ENCODE measurements around the gene DCP1B. TPM values are rescaled to one million over a fixed set of nuclear protein-coding genes. Genes with fewer than 3 reads are reported as not detected.

The DCP1B gene
- total RNA-seq, 8 experiments from 2014 or later: 12.7 to 24.5 (median 15.6) TPM

- in situ Hi-C loops (cut with MboI; ENCODE audit: low pct_unique_long_range_greater_than_20kb in 2 of 9, low sequenced_read_pairs in 9 of 9, unreplicated experiment in 9 of 9): no loop called here
- H3K27ac ChIP-seq: no peak overlapping the region
- H3K4me1 ChIP-seq (replicated peaks in 1 of 2): no peaks in the 10 kb centered on the region
- ATAC-seq (replicated peaks in 6 of 8): no peak
- H3K4me3 ChIP-seq: no peak overlapping the region
Observed at GRCh38 chr12:1984759-1985158, 19.5 kb downstream of the DCP1B start.

- Histone ChIP-seq H3K27ac (no peak overlapping the region), H3K4me3 (no peak overlapping the region), H3K4me1 (replicated peaks in 1 of 2) (no peaks in the 10 kb centered on the region)
- in situ Hi-C loops (cut with MboI; ENCODE audit: low pct_unique_long_range_greater_than_20kb in 2 of 9, low sequenced_read_pairs in 9 of 9, unreplicated experiment in 9 of 9): no loop called here
- ATAC-seq (replicated peaks in 6 of 8): peak in 3 of 8 experiments; percentile 26 to 63 (median 53)
- WGBS, 10 experiments: 18 to 100% (median 75%) methylated on average over 1 to 2 of the region's 2 CpGs
Observed at GRCh38 chr12:1980282-1980681, 24.0 kb downstream of the DCP1B start.

GRCh38 chr12:1978078-1978862, 26.0 kb downstream of the DCP1B start:
- no peak overlapping the region for H3K27ac ChIP-seq
- WGBS, 10 experiments: 69 to 100% (median 100%) methylated on average over 1 to 4 of the region's 4 CpGs
- H3K4me1 ChIP-seq (replicated peaks in 1 of 2): no peaks in the 10 kb centered on the region
- in situ Hi-C loops (cut with MboI; ENCODE audit: low pct_unique_long_range_greater_than_20kb in 2 of 9, low sequenced_read_pairs in 9 of 9, unreplicated experiment in 9 of 9): no loop called here
- no peak overlapping the region for H3K4me3 ChIP-seq
- no peak for ATAC-seq (replicated peaks in 6 of 8)

GRCh38 chr12:1977588-1977987, 26.7 kb downstream of the DCP1B start:
- in situ Hi-C loops (cut with MboI; ENCODE audit: low pct_unique_long_range_greater_than_20kb in 2 of 9, low sequenced_read_pairs in 9 of 9, unreplicated experiment in 9 of 9): no loop called here
- no peak overlapping the region for H3K27ac ChIP-seq
- 0 to 86% (median 37%) methylated on average over 1 of the region's 1 CpG; no CpG with 5 or more reads in 4 of the 10 experiments for WGBS, 10 experiments
- ATAC-seq (replicated peaks in 6 of 8): no peak
- no peak overlapping the region for H3K4me3 ChIP-seq
- H3K4me1 ChIP-seq (replicated peaks in 1 of 2): no peaks in the 10 kb centered on the region

- 71 to 100% (median 89%) methylated on average over 1 to 6 of the region's 6 CpGs; no CpG with 5 or more reads in 2 of the 10 experiments for WGBS, 10 experiments
- H3K27ac ChIP-seq: no peak overlapping the region
- no peaks in the 10 kb centered on the region for H3K4me1 ChIP-seq (replicated peaks in 1 of 2)
- no peak for ATAC-seq (replicated peaks in 6 of 8)
- in situ Hi-C loops (cut with MboI; ENCODE audit: low pct_unique_long_range_greater_than_20kb in 2 of 9, low sequenced_read_pairs in 9 of 9, unreplicated experiment in 9 of 9): no loop called here
- no peak overlapping the region for H3K4me3 ChIP-seq
Observed at GRCh38 chr12:1977109-1977508, 27.1 kb downstream of the DCP1B start.

GRCh38 chr12:1974812-1975211, 29.4 kb downstream of the DCP1B start:
- in situ Hi-C loops (cut with MboI; ENCODE audit: low pct_unique_long_range_greater_than_20kb in 2 of 9, low sequenced_read_pairs in 9 of 9, unreplicated experiment in 9 of 9): no loop called here
- Histone ChIP-seq H3K4me3 (no peak overlapping the region), H3K27ac (no peak overlapping the region), H3K4me1 (replicated peaks in 1 of 2) (no peaks in the 10 kb centered on the region)
- peak in 1 of 8 experiments; percentile 26 for ATAC-seq (replicated peaks in 6 of 8)
- 0 to 100% (median 89%) methylated on average over 1 of the region's 1 CpG; no CpG with 5 or more reads in 1 of the 10 experiments for WGBS, 10 experiments

GRCh38 chr12:1972856-1973317, 31.4 kb downstream of the DCP1B start:
- no peak overlapping the region for H3K27ac ChIP-seq
- no peak overlapping the region for H3K4me3 ChIP-seq
- 31 to 92% (median 80%) methylated on average over 1 to 9 of the region's 9 CpGs; no CpG with 5 or more reads in 2 of the 10 experiments for WGBS, 10 experiments

GRCh38 chr12:1972260-1972659, 32.0 kb downstream of the DCP1B start:
- no peaks in the 10 kb centered on the region for H3K4me1 ChIP-seq (replicated peaks in 1 of 2)
- 50 to 100% (median 86%) methylated on average over 1 of the region's 1 CpG; no CpG with 5 or more reads in 2 of the 10 experiments for WGBS, 10 experiments

More at GRCh38 chr12:1972856-1973317, 31.4 kb downstream of the DCP1B start:
- no peaks in the 10 kb centered on the region for H3K4me1 ChIP-seq (replicated peaks in 1 of 2)
- peak in 2 of 8 experiments; percentile 75 to 85 for ATAC-seq (replicated peaks in 6 of 8)
- in situ Hi-C loops (cut with MboI; ENCODE audit: low pct_unique_long_range_greater_than_20kb in 2 of 9, low sequenced_read_pairs in 9 of 9, unreplicated experiment in 9 of 9): no loop called here

GRCh38 chr12:1970331-1970900, 33.8 kb downstream of the DCP1B start:
- H3K4me3 ChIP-seq: no peak overlapping the region
- no peaks in the 10 kb centered on the region for H3K4me1 ChIP-seq (replicated peaks in 1 of 2)
- WGBS, 10 experiments: 80 to 100% (median 92%) methylated on average over 1 to 3 of the region's 3 CpGs
- H3K27ac ChIP-seq: no peak overlapping the region
- in situ Hi-C loops (cut with MboI; ENCODE audit: low pct_unique_long_range_greater_than_20kb in 2 of 9, low sequenced_read_pairs in 9 of 9, unreplicated experiment in 9 of 9): no loop called here
- no peak for ATAC-seq (replicated peaks in 6 of 8)

More at GRCh38 chr12:1972260-1972659, 32.0 kb downstream of the DCP1B start:
- H3K4me3 ChIP-seq: no peak overlapping the region
- H3K27ac ChIP-seq: no peak overlapping the region
- in situ Hi-C loops (cut with MboI; ENCODE audit: low pct_unique_long_range_greater_than_20kb in 2 of 9, low sequenced_read_pairs in 9 of 9, unreplicated experiment in 9 of 9): no loop called here
- ATAC-seq (replicated peaks in 6 of 8): peak in 2 of 8 experiments; percentile 43 to 47

- WGBS, 10 experiments: 60 to 100% (median 82%) methylated on average over 1 to 4 of the region's 4 CpGs
Observed at GRCh38 chr12:1966561-1967226, 37.6 kb downstream of the DCP1B start.

GRCh38 chr12:1965916-1966315, 38.3 kb downstream of the DCP1B start:
- WGBS, 10 experiments: 52 to 100% (median 77%) methylated on average over 1 to 2 of the region's 2 CpGs; no CpG with 5 or more reads in 3 of the 10 experiments
- peak in 1 of 8 experiments; percentile 74 for ATAC-seq (replicated peaks in 6 of 8)
- Histone ChIP-seq H3K4me3 (no peak overlapping the region), H3K4me1 (replicated peaks in 1 of 2) (no peaks in the 10 kb centered on the region), H3K27ac (no peak overlapping the region)
- in situ Hi-C loops (cut with MboI; ENCODE audit: low pct_unique_long_range_greater_than_20kb in 2 of 9, low sequenced_read_pairs in 9 of 9, unreplicated experiment in 9 of 9): no loop called here

More at GRCh38 chr12:1966561-1967226, 37.6 kb downstream of the DCP1B start:
- Histone ChIP-seq H3K4me3 (no peak overlapping the region), H3K27ac (no peak overlapping the region), H3K4me1 (replicated peaks in 1 of 2) (no peaks in the 10 kb centered on the region)
- ATAC-seq (replicated peaks in 6 of 8): peak in 2 of 8 experiments; percentile 41 to 68
- in situ Hi-C loops (cut with MboI; ENCODE audit: low pct_unique_long_range_greater_than_20kb in 2 of 9, low sequenced_read_pairs in 9 of 9, unreplicated experiment in 9 of 9): no loop called here

- no peak for ATAC-seq (replicated peaks in 6 of 8)
- H3K27ac ChIP-seq: no peak overlapping the region
- 60 to 100% (median 90%) methylated on average over 1 to 5 of the region's 5 CpGs; no CpG with 5 or more reads in 1 of the 10 experiments for WGBS, 10 experiments
- no peaks in the 10 kb centered on the region for H3K4me1 ChIP-seq (replicated peaks in 1 of 2)
- no peak overlapping the region for H3K4me3 ChIP-seq
- in situ Hi-C loops (cut with MboI; ENCODE audit: low pct_unique_long_range_greater_than_20kb in 2 of 9, low sequenced_read_pairs in 9 of 9, unreplicated experiment in 9 of 9): no loop called here
Observed at GRCh38 chr12:1962051-1963020, 41.9 kb downstream of the DCP1B start.

Measured in motor neuron (in vitro differentiated cells).